ENCODE results near the gene PAGE3.

PAGE3 gene, protein sequence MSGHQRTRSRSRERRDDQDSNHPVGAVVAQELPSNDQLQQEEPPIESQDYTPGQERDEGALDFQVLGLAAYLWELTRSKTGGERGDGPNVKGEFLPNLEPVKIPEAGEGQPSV

DNA sequence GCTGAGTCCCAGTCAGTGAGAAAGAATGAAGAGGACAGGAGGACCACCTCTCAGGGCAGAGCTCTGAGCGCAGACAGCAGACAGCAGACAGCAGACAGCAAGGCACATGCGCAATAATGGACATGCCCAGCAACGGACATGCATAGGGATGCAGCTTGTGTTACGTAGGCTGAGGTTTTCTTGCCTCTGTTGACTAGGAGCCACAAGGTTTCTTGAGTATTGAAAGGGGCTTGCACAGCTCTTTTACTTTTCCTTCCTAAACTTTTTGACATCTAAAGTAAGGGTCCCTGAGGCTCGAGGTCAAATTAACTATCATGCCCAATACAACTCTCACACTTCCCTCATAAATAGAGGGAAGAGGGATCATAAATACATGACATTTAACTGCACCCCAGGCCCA lies at the start of gene PAGE3:
Gene PAGE3, minus strand, starts transcription at position 101 of the 400 bp plus-strand sequence. CDS start 1,013 bp downstream, outside the sequence.
- no peak for DNase-seq

DNA sequence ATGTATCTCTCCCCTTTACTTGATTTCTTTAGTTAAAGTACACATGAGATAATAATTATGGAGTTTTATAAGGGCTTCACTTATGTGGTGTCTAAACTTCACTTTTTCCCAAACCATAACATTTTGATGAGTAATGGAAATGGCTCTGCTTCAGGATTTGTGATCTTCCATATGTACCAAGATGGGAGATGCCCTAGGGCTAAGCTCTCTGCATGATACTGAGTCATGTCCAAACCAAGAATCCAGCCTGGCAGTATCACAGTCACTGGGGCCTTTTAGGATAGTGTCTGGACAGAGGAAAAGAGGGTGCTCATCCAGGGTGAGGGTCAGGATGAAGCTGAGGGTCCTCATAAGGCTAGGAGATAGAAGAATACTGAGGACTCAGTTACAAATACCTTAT lies 47.9 kb upstream of the PAGE3 start:
- DNase-seq = no peak

DNA sequence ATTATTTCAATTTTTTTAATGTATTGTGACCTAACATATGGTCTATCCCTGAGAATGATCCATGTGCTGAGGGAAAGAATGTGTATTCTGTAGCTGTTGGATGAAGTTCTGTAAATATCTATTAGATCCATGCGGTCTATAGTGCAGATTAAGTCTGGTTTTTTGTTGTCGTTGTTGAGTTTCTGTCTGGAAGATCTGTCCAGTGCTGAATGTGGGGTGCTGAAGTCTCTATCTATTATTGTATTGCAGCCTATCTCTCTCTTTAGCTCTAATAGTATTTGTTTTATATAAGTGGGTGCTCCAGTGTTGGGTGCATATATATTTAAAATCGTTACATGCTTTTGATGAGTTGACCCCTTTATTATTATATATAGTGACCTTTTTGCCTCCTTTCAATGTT lies 26.2 kb upstream of the PAGE3 start:
- DNase-seq = no peak

DNA sequence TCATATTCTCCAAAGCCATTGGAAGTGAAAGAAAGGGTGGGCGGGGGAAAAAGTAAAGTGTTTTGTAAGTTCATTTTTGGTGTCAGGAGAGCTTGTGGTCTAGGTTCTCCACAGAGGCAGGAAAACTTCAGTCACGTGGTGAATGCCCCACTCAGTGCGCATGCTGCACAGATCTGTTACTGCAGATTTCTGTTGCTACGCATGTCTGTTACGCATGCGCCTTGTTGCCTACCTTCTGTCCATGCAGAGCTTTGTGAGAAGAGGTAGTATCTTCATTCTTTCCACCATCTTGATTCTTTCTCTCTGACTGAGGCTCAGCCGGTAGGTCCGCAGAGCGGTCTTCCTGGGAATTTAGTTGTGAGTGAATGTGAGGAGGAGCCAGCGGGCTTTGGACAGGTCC lies 15.1 kb upstream of the PAGE3 start:
- no peak for DNase-seq

DNA sequence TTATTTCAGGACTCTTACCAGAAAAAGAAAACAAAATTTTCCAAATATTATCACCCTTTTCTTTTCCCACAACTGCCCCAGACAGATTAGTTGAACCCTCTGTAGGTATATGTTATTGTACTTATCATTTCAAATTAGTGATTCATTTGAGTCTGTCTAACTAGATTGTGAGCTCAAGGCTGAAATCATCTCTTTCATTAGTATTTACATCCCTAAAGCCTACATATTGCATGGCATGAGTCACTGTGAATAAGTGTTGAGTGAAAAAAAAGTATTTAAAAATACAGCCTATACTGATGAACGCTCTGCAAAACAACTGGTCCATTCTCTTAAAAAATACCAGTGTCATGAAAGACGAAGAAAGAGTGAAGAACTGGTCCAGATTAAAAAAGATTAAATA lies 3.9 kb downstream of the PAGE3 start:
- DNase-seq = no peak

DNA sequence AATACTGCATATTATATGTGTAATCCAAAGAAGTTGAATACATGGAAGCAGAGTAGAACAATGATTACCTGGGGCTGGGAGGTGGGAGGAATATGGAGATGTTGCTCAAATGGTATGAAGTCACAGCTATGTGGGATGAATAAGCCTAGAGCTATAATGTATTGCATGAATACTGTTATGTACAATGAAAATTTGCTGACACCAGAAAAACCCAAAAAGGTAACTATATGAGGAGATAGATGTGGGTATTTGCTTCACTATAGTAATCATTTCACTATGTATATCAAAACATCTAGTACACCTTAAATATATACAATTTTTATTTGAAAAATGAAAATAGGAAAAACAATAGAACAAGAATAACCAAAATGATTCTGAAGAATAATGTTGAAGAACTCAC lies 11.2 kb downstream of the PAGE3 start:
- DNase-seq = no peak

DNA sequence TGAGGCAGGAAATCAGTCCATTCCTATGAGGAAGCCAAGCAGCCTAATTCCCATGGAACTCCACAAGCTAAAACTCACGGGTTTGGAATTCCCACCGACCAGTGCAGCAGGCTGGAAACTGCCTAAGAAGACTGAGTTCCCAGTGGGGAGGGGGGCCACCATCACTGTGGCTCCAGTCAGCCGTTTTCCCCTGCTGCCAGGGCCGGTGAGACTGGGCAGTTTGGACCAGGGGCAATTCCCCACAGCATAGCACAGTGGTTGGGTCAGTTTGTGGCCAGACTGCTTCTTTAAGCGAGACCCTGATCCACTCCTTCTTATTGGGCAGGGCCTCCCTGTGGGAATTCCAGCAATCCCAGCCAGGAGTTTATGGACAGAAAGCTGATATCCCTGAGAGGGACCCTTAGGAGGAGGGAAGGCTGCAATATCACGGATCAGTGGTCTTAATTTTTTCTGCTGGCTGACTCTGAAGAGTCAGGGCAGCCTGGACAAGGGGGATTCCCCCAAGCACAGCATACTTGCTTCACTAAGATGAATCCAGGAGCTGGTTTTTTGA lies 23.9 kb downstream of the PAGE3 start:
- peak; percentile 1 for DNase-seq

DNA sequence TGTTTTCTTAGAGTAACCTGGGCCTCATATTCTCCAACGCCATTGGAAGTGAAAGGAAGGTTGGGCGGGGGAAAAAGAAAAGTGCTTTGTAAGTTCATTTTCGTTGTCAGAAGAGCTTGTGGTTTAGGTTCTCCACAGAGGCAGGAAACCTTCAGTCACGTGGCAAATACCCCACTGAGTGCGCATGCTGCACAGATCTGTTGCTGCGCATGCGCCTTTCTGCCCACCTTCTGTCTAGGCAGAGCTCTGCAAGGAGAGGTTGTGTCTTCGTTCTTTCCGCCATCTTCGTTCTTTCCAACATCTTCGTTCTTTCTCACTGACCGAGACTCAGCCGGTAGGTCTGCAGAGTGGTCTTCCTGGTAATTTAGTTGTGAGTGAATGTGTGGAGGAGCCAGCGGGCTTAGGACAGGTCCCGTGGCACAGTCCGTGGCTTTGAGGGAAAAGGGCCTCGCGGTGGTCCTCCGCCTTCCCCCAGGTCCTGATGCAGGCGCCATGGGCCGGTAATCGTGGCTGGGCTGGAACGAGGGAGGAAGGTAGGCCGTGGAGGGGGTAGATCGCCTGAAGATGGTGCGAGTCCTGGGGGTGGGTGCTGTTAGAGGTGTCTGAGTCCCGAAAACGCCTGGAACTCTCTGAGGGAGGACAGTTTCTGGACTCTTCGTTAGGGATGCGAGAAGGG lies 44.5 kb downstream of the PAGE3 start, which contains the start of gene PAGE5:
Gene PAGE5, plus strand, starts transcription at position 228 of the 676 bp plus-strand sequence. CDS start 1,037 bp downstream, outside the sequence.
- no peak for DNase-seq

DNA sequence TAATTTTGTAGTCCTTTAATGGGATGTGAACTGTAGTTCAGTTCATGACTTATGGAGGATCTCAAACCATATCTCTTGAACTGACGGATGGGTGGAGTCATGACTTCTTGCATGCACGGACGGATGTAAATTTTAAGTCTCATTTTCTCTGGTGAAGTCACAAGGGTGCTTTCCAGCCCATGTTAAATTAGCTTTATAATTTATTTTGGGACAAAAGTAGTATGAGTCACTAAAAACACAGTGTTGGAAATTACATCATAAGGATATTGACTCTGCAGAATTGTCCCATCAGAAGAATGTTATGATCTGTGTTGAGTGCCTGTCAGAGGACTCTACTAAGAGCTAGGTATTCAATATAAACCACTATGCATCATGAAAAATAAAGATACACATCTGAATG lies 51.3 kb downstream of the PAGE3 start:
- no peak for DNase-seq

DNA sequence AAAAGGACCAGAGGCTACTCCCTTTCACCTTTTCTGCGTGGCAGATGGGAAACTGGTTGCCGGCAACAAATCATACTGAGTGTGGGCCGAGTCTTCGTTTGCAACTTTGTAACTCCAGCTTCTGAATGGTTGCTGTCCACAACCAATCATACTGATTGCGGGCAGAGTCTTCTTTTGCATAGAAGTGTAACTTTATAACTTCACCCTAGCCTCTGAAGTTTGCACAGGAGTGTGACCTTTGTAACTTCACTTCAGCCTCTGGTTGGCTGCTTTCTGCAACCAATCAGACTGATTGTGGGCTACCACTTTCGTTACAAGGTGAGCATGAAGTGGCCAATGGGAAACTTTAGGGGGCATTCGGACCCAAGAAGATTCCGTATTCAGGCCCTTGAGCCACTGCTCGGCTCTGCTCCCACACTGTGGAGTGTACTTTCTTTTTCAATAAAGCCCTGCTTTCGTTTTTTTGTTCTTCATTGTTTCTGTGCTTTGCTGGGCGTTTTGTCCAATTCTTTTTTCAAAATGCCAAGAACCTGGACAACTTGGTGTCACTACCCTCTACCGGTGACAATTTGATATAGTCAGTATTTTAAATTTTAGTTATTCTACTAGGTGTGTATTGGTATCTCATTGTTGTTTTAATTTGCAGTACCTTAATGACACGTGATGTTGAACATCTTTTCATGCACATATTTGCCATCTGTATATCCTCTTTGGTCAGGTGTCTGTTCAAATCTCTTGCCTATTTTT lies 53.6 kb downstream of the PAGE3 start:
- no peak for DNase-seq
